ENCODE results near the gene TBC1D16.

TBC1D16 gene

GRCh38 chr17:79987935-79988184, 47.8 kb downstream of the TBC1D16 start:
- DNase-seq (ENCODE audit: low spot score): no peak

GRCh38 chr17:79987187-79987934, 48.3 kb downstream of the TBC1D16 start:
- no peak for DNase-seq (ENCODE audit: low spot score)

GRCh38 chr17:79986411-79987186, 49.1 kb downstream of the TBC1D16 start:
- no peak for DNase-seq (ENCODE audit: low spot score)

DNA sequence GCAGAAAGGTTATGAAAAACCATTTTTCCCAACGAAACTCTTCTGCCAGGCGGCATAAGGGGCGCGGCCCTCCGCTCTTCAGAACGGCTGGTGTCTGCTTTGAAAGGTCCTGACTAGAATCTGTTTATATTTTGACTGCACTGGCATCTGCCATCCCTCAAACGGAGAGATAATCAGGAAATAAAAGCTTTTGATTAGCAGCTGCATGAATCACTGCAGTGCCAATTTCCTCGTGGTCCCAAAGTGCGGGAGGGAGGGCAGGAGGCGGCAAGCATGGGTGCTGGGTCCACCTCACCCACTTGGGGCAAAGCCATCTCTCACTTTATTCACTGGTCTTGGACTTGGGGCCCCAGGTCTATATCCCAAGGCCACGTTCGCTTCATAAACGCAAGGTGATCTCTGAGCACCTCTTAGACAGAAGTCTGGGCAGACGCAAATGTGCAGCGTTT, 49.7 kb downstream of the TBC1D16 start:
- no peak for DNase-seq (ENCODE audit: low spot score)

DNA sequence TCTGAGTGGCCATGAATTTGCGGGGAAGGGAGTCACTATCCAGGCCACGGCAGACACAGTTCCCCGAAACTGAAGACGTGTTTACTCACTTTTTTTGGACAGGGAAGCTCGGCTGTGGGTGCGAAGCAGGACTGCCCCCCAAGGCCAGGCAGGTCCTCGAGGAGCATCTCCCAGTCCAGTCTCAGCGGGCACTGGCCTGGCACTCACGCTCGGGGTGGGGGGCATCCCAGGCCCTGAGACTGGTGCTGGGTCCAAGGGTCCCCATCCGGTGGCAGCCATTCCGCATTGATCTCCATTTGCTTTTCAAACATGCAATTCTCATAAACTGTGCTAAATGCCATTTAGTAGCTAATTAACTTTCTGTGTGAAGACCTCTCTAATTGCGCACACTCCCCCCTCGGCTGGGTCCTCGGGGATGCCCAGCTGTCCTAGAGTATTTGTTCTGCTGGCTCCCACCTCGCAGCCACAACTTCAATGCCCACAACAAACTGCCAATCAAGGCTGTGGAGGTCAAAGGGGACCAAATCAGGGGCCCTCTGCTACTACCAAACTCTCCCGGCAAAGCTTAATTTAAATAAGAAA, 50.2 kb downstream of the TBC1D16 start:
- DNase-seq (ENCODE audit: low spot score): no peak

DNA sequence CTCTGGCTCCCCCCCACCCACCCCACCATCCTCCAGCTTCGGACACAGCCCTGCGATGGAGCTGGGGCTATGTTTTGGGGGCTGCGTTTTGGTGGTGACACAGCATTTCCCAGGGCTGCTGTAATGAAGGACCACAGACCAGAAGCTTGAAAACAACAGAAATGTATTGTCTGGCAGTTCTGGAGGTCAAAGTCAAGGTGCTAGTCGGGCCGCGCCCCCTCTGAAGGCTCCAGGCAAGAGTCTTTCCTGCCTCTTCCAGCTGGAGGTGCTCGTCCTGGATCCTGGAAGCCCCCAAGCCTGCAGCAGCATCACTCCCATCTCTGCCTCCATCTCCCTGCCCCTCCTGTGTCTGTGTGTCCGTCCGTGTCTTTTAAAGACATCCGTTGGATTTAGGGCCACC, 50.8 kb downstream of the TBC1D16 start:
- DNase-seq (ENCODE audit: low spot score): no peak

GRCh38 chr17:79984045-79984840, 51.4 kb downstream of the TBC1D16 start:
- no peak for DNase-seq (ENCODE audit: low spot score)

- DNase-seq (ENCODE audit: low spot score): no peak
Observed at GRCh38 chr17:79983456-79983855, 52.2 kb downstream of the TBC1D16 start.

- DNase-seq (ENCODE audit: low spot score): no peak
Observed at GRCh38 chr17:79982986-79983385, 52.7 kb downstream of the TBC1D16 start.

GRCh38 chr17:79981661-79982101, 54.0 kb downstream of the TBC1D16 start:
- DNase-seq (ENCODE audit: low spot score): no peak

GRCh38 chr17:79981090-79981489, 54.6 kb downstream of the TBC1D16 start:
- peak; percentile 51 for DNase-seq (ENCODE audit: low spot score)

DNA sequence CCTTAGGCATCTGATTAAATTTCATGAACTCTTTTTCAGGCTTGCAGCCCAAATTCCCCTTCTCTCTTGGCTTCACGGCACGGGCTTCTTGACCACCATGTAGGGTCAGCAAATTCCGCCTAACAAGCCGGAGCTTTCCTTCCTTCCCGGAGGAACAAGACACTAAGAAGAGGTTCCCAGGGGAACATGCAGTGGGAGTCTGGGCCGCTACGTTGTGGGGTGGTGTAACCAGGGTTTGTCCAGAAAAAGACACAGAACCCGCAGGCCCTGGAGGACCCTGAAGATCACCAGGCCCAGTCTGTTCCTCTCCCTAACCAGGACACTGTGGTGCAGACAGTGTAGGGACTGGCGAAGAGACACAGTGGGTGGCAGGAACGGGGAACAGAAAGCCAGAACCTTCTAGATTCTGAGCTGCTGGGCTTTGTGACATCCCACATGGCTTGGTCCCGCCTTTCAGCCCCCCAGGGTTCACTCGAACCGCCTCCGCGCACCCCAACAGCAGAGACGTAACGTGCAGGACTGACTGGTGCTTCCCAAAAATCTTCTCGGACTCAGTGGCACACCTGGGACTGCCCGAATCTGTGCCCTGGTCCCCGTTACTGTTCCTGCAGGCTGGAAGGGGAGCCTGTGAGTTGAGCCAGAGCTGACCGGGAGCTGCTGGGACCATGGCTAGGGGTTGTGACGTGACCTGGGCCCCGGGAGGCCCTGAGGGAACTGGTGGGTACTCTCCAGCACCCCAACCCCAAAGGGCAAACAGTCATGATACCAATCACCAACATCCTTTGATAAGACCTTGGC, 55.2 kb downstream of the TBC1D16 start:
- DNase-seq (ENCODE audit: low spot score): no peak

DNA sequence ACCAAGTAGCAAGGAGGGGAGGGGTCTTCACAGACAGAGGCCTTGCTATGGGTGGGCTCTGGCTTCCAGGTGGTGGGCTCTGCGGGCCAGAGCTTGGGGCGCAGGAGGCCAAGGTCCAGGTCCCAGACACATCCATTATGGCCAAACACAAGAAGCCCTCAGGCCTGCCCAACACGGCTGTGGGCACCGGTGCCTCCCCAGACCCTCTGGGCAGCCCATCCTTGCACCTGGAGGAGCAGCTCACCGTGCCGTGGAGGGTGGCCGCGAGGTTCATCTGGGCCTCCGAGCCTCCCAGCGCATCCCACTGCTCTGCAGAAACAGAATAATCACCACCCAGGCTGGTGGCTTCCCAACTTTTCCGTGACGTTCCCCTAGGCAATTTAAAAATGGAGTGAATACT, 55.9 kb downstream of the TBC1D16 start:
- DNase-seq (ENCODE audit: low spot score): no peak

DNA sequence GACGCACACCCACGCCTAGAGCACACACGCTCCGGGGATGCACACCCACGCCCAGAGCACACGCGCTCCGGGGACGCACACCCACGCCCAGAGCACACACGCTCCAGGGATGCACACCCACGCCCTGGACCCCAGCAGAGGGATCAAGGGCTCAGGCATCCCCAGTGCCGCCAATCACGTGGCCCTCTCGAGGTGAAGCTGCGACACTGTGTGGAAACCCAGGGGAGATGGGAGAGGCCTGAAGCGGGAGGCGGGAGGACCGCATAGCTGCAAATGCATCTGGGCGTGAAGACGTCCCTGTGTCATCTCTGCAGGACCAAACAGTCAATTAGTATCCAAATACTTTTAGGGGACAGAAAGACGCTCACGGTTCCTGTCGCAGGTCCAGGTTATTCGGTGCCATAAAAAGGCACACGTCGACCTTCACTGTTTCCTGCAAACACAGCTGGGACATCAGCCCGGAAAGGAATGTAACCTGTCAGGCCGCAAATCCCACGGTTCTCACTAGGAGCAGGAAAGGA, 56.4 kb downstream of the TBC1D16 start:
- DNase-seq (ENCODE audit: low spot score): no peak

DNA sequence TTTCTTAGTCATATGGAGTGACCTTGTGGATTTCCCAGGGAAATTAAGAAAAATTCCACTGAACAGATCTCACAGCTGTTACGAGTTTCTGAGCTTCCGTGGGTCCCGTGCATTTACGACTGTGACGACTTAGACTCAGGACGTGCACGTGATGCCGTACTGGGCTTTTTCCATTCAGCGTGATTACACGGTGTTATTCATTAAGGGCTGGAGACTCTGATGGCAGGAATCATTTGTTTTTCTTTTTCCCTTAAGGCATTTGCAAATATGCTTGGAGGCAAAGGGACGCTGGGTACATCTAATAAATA, 57.2 kb downstream of the TBC1D16 start:
- no peak for DNase-seq (ENCODE audit: low spot score)

GRCh38 chr17:79977708-79978547, 57.7 kb downstream of the TBC1D16 start:
- peak; percentile 52 for DNase-seq (ENCODE audit: low spot score)

DNA sequence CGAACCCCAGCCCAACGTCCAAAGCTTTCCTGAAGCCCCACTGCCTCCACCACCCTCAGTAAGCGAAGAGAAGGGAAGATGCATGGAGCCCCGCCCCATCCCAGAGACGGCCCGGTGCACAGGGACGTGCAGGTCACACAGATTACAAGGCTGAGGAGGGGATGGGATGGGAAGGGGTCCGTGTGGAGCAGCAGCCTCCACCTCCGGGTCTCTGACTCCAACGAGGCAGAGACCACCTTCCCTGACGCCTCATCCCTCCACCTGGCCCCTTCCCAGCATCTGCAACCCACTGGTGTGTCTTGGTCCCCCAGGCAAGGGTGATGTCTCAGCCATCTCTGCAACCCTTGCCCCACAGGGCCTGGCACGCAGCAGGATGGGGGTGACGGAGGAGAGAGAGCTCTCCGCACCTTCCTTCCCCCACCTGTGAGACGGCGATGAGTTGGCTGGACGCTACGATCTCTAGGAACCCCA, 58.5 kb downstream of the TBC1D16 start:
- no peak for DNase-seq (ENCODE audit: low spot score)

DNA sequence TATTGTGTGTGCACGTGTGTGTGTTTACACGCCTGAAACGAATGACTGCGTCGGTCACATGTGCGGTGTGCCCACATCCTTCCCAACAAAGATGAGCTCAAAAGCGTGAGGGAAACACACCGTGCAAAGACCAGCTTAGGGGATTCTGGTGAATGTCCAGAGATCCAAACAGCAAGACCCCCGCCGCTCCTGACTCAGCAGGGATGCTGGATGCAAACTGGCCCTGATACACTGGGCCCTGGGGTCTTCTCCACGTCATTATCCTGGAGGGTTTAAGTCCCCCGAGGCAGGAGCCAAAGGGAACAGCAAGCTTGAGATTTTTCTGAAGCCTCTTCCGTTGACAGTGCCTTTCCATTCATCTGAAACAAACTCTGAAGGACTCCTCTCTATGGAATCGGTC, 59.2 kb downstream of the TBC1D16 start:
- no peak for DNase-seq (ENCODE audit: low spot score)

DNA sequence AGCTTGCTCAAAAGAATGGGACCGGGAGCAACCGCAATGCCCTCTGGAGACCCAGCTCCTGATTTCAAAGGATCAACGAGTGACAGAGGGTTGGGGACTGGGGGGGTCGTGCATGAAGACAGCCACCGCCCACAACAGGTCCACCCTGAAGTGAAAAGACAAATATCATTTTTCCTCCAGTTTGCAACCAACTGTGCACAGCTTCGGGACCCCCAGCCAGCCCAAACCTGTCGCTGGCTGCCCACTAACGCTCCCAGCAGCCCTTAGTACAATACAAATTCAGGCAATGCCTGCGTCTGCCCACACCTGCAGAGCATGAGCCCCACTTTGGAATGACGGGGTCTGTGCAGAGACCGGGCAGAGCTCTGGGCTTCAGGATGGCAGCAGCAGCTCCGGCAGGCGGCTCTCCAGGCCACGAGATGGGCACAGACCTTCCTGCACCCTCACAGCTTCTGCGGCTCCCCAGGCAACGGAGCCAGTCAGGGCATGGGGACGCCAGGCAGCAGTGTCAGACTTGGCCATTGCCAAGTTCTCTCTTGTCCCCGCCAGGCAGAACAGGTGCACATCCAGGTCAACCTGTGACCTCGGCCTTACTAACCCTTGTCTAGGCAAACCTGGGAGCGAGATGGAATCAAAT, 60.1 kb downstream of the TBC1D16 start:
- no peak for DNase-seq (ENCODE audit: low spot score)
